CD4-positive, alpha-beta T cell treated with Interleukin-15 for 1 hour (primary cell): ENCODE results near the gene BAIAP2L2.

Source experiments
- DNase-seq: peaks from one replicate; pipeline ENCODE4 v3.0.0-alpha.2; 2020

The BAIAP2L2 gene

DNA sequence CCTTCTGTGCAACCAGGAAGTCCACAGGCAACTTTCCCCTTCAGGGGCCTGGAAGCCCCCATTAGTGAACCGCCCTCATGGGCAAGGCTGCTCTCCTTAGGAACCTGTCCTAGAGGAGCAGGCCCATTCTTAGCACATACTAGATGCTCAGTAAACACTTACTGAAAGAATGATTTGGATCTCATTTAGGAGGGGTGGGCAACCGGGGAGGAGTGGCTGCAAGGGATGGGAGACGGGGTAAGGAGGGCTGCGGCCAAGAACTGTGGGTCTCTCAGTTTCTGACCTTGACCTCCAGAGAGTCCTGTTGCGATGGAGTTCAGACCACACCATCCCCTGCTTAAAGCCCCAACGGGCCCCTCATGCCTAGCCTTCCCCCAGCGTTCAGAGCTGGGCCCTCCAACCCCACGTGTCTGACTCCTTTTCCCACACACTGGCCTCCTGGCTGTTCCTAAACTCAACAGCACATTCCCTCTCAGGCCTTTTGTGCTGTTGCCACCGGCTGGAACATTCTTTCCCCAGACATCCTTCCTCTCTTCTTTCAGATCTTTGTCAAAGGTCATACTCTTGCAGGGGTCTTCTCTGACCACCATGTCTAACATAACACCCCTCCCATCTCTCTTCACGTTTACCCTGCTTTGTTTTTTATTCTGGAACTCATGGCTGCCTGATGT is 74.0 kb downstream of the BAIAP2L2 start:
- no peak for DNase-seq

DNA sequence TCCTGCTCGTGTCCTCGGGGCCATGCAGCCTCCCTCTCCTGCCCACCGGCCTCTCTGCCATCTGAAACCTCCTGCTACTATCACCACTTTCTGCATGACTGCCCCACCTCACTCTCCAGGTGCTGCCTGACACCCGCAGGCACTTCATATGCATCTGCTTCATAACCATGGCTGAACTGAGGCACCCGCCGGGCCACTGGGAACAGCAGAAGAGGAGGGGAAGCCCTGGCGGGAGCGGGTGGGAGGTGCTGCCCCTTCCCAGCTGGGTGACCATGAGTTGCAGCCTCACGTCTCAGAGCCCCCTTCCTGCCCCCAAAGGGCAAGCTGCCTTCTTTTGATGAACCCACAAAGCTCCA is 75.0 kb downstream of the BAIAP2L2 start:
- DNase-seq: no peak
